Activated naive CD4-positive, alpha-beta T cell treated with anti-CD3 and anti-CD28 coated beads, Interleukin-2, amount 50 U/mL, for 24 hours (primary cell): Measurements from ENCODE around the gene ZNHIT3.
"Not testable (repeated sequence)": the region's sequence is repeated elsewhere in the genome, so short reads cannot be mapped to it uniquely, and the experiment has no call there.

ENCODE experiments used
- H3K27ac Mint-ChIP-seq: one replicate; pipeline ENCODE4 v1.8.0; 2021; ENCODE audit warnings: mild to moderate bottlenecking, mixed read lengths
- H3K27me3 Mint-ChIP-seq: one replicate; pipeline ENCODE4 v1.8.0; 2021; ENCODE audit warnings: mixed read lengths
- H3K36me3 Mint-ChIP-seq: one replicate; pipeline ENCODE4 v1.8.0; 2021; ENCODE audit warnings: mixed read lengths
- H3K4me1 Mint-ChIP-seq: one replicate; pipeline ENCODE4 v1.8.0; 2021; ENCODE audit warnings: mixed read lengths
- H3K4me3 Mint-ChIP-seq: one replicate; pipeline ENCODE4 v1.8.0; 2021; ENCODE audit warnings: mild to moderate bottlenecking, mixed read lengths
- H3K9me3 Mint-ChIP-seq: one replicate; pipeline ENCODE4 v1.8.0; 2021; ENCODE audit warnings: mixed read lengths

Gene ZNHIT3

GRCh38 chr17:36470499-36470898, 16.0 kb upstream of the ZNHIT3 start:
- no peak overlapping the region for H3K27ac Mint-ChIP-seq
- peaks cover 24% of the 10 kb centered on the region for H3K27me3 Mint-ChIP-seq

GRCh38 chr17:36474571-36474970, 11.9 kb upstream of the ZNHIT3 start:
- Mint-ChIP-seq H3K27ac (no peak overlapping the region), H3K4me1 (no peaks in the 10 kb centered on the region), H3K9me3 (no peaks in the 10 kb centered on the region), H3K27me3 (peaks cover 16% of the 10 kb centered on the region), H3K4me3 (no peak overlapping the region), H3K36me3 (no peaks in the 10 kb centered on the region)

More at GRCh38 chr17:36470499-36470898, 16.0 kb upstream of the ZNHIT3 start:
- Mint-ChIP-seq H3K4me3 (no peak overlapping the region), H3K9me3 (no peaks in the 10 kb centered on the region), H3K36me3 (peaks cover 2% of the 10 kb centered on the region), H3K4me1 (no peaks in the 10 kb centered on the region)

- no peaks in the 10 kb centered on the region for H3K9me3 Mint-ChIP-seq
Measured at GRCh38 chr17:36475346-36475970, 11.0 kb upstream of the ZNHIT3 start.

GRCh38 chr17:36481829-36482228, 4.7 kb upstream of the ZNHIT3 start:
- H3K27ac Mint-ChIP-seq, result no peak overlapping the region
- peak overlapping the region; percentile 45 for H3K4me3 Mint-ChIP-seq
- peaks cover 4% of the 10 kb centered on the region for H3K36me3 Mint-ChIP-seq
- H3K9me3 Mint-ChIP-seq, result no peaks in the 10 kb centered on the region
- peaks cover 17% of the 10 kb centered on the region for H3K27me3 Mint-ChIP-seq
- peaks cover 24% of the 10 kb centered on the region for H3K4me1 Mint-ChIP-seq

More at GRCh38 chr17:36475346-36475970, 11.0 kb upstream of the ZNHIT3 start:
- Mint-ChIP-seq H3K36me3 (no peaks in the 10 kb centered on the region), H3K4me3 (no peak overlapping the region), H3K27ac (no peak overlapping the region), H3K27me3 (peaks cover 17% of the 10 kb centered on the region), H3K4me1 (no peaks in the 10 kb centered on the region)

GRCh38 chr17:36482611-36483504, 3.6 kb upstream of the ZNHIT3 start:
- H3K4me3 Mint-ChIP-seq, result peak overlapping the region; percentile 75
- no peaks in the 10 kb centered on the region for H3K9me3 Mint-ChIP-seq
- H3K4me1 Mint-ChIP-seq, result peaks cover 24% of the 10 kb centered on the region
- peaks cover 4% of the 10 kb centered on the region for H3K36me3 Mint-ChIP-seq
- peak overlapping the region; percentile 41 for H3K27ac Mint-ChIP-seq
- peaks cover 14% of the 10 kb centered on the region for H3K27me3 Mint-ChIP-seq

- Mint-ChIP-seq H3K4me1 (peaks cover 29% of the 10 kb centered on the region), H3K4me3 (peak overlapping the region; percentile 19), H3K27ac (peak overlapping the region; percentile 38), H3K27me3 (peaks cover 14% of the 10 kb centered on the region)
- H3K36me3 Mint-ChIP-seq, H3K9me3 Mint-ChIP-seq: not testable (repeated sequence)
Measured at GRCh38 chr17:36484021-36484420, 2.5 kb upstream of the ZNHIT3 start.

GRCh38 chr17:36485027-36485426, 1.5 kb upstream of the ZNHIT3 start:
- Mint-ChIP-seq H3K4me1 (peaks cover 38% of the 10 kb centered on the region), H3K27ac (peak overlapping the region; percentile 68), H3K9me3 (no peaks in the 10 kb centered on the region), H3K4me3 (peak overlapping the region; percentile 94), H3K36me3 (peaks cover 8% of the 10 kb centered on the region), H3K27me3 (peaks cover 12% of the 10 kb centered on the region)

GRCh38 chr17:36485805-36486203, 677 bp upstream of the ZNHIT3 start:
- Mint-ChIP-seq H3K36me3 (peaks cover 12% of the 10 kb centered on the region), H3K9me3 (no peaks in the 10 kb centered on the region), H3K4me3 (peak overlapping the region; percentile 94), H3K27ac (peak overlapping the region; percentile 8), H3K4me1 (peaks cover 43% of the 10 kb centered on the region), H3K27me3 (peaks cover 11% of the 10 kb centered on the region)

GRCh38 chr17:36493956-36494355, 7.5 kb downstream of the ZNHIT3 start:
- Mint-ChIP-seq H3K27ac (peak overlapping the region; percentile 59), H3K4me3 (no peak overlapping the region), H3K27me3 (no peaks in the 10 kb centered on the region), H3K4me1 (peaks cover 40% of the 10 kb centered on the region), H3K36me3 (peaks cover 14% of the 10 kb centered on the region), H3K9me3 (no peaks in the 10 kb centered on the region)

GRCh38 chr17:36494674-36495073, 8.2 kb downstream of the ZNHIT3 start:
- H3K27me3 Mint-ChIP-seq, result no peaks in the 10 kb centered on the region
- peaks cover 14% of the 10 kb centered on the region for H3K36me3 Mint-ChIP-seq
- H3K9me3 Mint-ChIP-seq, result no peaks in the 10 kb centered on the region
- H3K4me3 Mint-ChIP-seq, result no peak overlapping the region
- H3K27ac Mint-ChIP-seq, result no peak overlapping the region
- H3K4me1 Mint-ChIP-seq, result peaks cover 34% of the 10 kb centered on the region

GRCh38 chr17:36495076-36495578, 8.6 kb downstream of the ZNHIT3 start:
- Mint-ChIP-seq H3K4me1 (peaks cover 29% of the 10 kb centered on the region), H3K9me3 (no peaks in the 10 kb centered on the region), H3K4me3 (no peak overlapping the region), H3K27ac (no peak overlapping the region), H3K27me3 (no peaks in the 10 kb centered on the region), H3K36me3 (peaks cover 11% of the 10 kb centered on the region)

- H3K4me3 Mint-ChIP-seq, result no peak overlapping the region
- no peaks in the 10 kb centered on the region for H3K9me3 Mint-ChIP-seq
- H3K36me3 Mint-ChIP-seq, result peaks cover 8% of the 10 kb centered on the region
- no peak overlapping the region for H3K27ac Mint-ChIP-seq
- H3K4me1 Mint-ChIP-seq, result peaks cover 22% of the 10 kb centered on the region
- no peaks in the 10 kb centered on the region for H3K27me3 Mint-ChIP-seq
Measured at GRCh38 chr17:36496018-36496789, 9.7 kb downstream of the ZNHIT3 start.

GRCh38 chr17:36498155-36498554, 11.7 kb downstream of the ZNHIT3 start:
- H3K36me3 Mint-ChIP-seq, result peaks cover 11% of the 10 kb centered on the region
- H3K27me3 Mint-ChIP-seq, result no peaks in the 10 kb centered on the region
- H3K4me1 Mint-ChIP-seq, result peaks cover 9% of the 10 kb centered on the region
- H3K9me3 Mint-ChIP-seq, result no peaks in the 10 kb centered on the region
- no peak overlapping the region for H3K27ac Mint-ChIP-seq
- no peak overlapping the region for H3K4me3 Mint-ChIP-seq

GRCh38 chr17:36498560-36499300, 12.2 kb downstream of the ZNHIT3 start:
- peaks cover 9% of the 10 kb centered on the region for H3K4me1 Mint-ChIP-seq
- H3K36me3 Mint-ChIP-seq, result peaks cover 14% of the 10 kb centered on the region
- H3K27ac Mint-ChIP-seq, result no peak overlapping the region
- no peaks in the 10 kb centered on the region for H3K27me3 Mint-ChIP-seq
- H3K9me3 Mint-ChIP-seq, result no peaks in the 10 kb centered on the region
- H3K4me3 Mint-ChIP-seq, result no peak overlapping the region

GRCh38 chr17:36500745-36501225, 14.3 kb downstream of the ZNHIT3 start:
- H3K36me3 Mint-ChIP-seq, result peaks cover 12% of the 10 kb centered on the region
- H3K27ac Mint-ChIP-seq, result no peak overlapping the region
- no peaks in the 10 kb centered on the region for H3K27me3 Mint-ChIP-seq
- peaks cover 5% of the 10 kb centered on the region for H3K4me1 Mint-ChIP-seq
- H3K9me3 Mint-ChIP-seq, result no peaks in the 10 kb centered on the region
- no peak overlapping the region for H3K4me3 Mint-ChIP-seq
